ENCODE measurements around the gene SMCR8. TPM values are rescaled to one million over a fixed set of nuclear protein-coding genes. Genes with fewer than 3 reads are reported as not detected.

Gene SMCR8
- total and polyA plus RNA-seq, 10 of the 15 experiments (the other 5 are each of a cell fraction or from before 2014, with no cell fraction given), result 0.52 to 16.4 (median 8.0) TPM

GRCh38 chr17:18326039-18326438, 10.9 kb downstream of the SMCR8 start:
- BruUV-seq (replicated peaks), result no TSS peak
- peak; percentile 70 for ATAC-seq

More at GRCh38 chr17:18326039-18326438, 10.9 kb downstream of the SMCR8 start:
- RAD21 ChIA-PET (ENCODE audit: unreplicated experiment), result no interaction called here
- Histone ChIP-seq H3K36me3 (ENCODE audit: control insufficient read depth in 2 of 2, insufficient read depth in 2 of 2, low read length in 1 of 2) (peaks cover 2 to 23% of the 10 kb centered on the region in 2 experiments; a peak in 3 of 4 replicates), H3K27ac (ENCODE audit: control insufficient read depth, insufficient read depth) (peak overlapping the region; percentile 57), H3K4me1 (ENCODE audit: control insufficient read depth, insufficient read depth, low read length) (peaks cover 23% of the 10 kb centered on the region), H4K20me1 (ENCODE audit: control insufficient read depth, insufficient read depth) (no peaks in the 10 kb centered on the region; the same call in 1 of the 2 replicates), H3K79me2 (ENCODE audit: control insufficient read depth, insufficient read depth, low read length) (peaks cover 1% of the 10 kb centered on the region; the same call in 1 of the 2 replicates), H3K27me3 (replicated peaks in 1 of 2; ENCODE audit: control insufficient read depth in 2 of 2, insufficient read depth in 2 of 2, low read length in 1 of 2) (no peaks in the 10 kb centered on the region), H3K9me3 (replicated peaks; ENCODE audit: control insufficient read depth, insufficient read depth, low read length) (peaks cover 3% of the 10 kb centered on the region; the same call in 2 of the 3 replicates), H3K4me3 (no peak overlapping the region), H2AFZ (ENCODE audit: control insufficient read depth, low read depth, low read length) (no peak overlapping the region), H3K4me2 (ENCODE audit: control insufficient read depth, insufficient read depth) (peak overlapping the region; percentile 27; the same call in 1 of the 2 replicates), H3K9ac (ENCODE audit: control insufficient read depth, insufficient read depth, low read length) (no peak overlapping the region; the same call in 1 of the 2 replicates)
- TF ChIP-seq E2F8 (IDR thresholded peaks at IDR 0.05; ENCODE audit: low read depth, partially characterized antibody) (no peak), NKRF (conservative IDR thresholded peaks at IDR 0.05) (no peak), SMAD1 (IDR thresholded peaks at IDR 0.05; ENCODE audit: low read depth, partially characterized antibody) (no peak), HDAC6 (IDR thresholded peaks at IDR 0.05; ENCODE audit: unreplicated experiment) (no peak), CBFB (IDR thresholded peaks at IDR 0.05; ENCODE audit: low read depth) (no peak), PBX3 (IDR thresholded peaks at IDR 0.05; ENCODE audit: insufficient replicate concordance, low read depth, low read length) (no peak), RB1 (IDR thresholded peaks at IDR 0.05; ENCODE audit: borderline replicate concordance) (no peak), HCFC1 (IDR thresholded peaks at IDR 0.05; ENCODE audit: low read length) (no peak), MYC (IDR thresholded peaks at IDR 0.05; ENCODE audit: insufficient read depth, insufficient read length, insufficient replicate concordance, low read length, severe bottlenecking) (no peak), NR2F1 (conservative IDR thresholded peaks at IDR 0.05) (no peak)
- TF ChIP-seq, protein P1, sequence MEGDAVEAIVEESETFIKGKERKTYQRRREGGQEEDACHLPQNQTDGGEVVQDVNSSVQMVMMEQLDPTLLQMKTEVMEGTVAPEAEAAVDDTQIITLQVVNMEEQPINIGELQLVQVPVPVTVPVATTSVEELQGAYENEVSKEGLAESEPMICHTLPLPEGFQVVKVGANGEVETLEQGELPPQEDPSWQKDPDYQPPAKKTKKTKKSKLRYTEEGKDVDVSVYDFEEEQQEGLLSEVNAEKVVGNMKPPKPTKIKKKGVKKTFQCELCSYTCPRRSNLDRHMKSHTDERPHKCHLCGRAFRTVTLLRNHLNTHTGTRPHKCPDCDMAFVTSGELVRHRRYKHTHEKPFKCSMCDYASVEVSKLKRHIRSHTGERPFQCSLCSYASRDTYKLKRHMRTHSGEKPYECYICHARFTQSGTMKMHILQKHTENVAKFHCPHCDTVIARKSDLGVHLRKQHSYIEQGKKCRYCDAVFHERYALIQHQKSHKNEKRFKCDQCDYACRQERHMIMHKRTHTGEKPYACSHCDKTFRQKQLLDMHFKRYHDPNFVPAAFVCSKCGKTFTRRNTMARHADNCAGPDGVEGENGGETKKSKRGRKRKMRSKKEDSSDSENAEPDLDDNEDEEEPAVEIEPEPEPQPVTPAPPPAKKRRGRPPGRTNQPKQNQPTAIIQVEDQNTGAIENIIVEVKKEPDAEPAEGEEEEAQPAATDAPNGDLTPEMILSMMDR (IDR thresholded peaks at IDR 0.05 in 2 of 3, conservative IDR thresholded peaks at IDR 0.05 in 1 of 3; ENCODE audit: control insufficient read depth in 2 of 3, extremely low read depth in 1 of 3, insufficient read depth in 1 of 3, low read depth in 3 of 3, low read length in 3 of 3), result no peak
- SMC1A ChIA-PET (ENCODE audit: uncharacterized antibody, unreplicated experiment), result no interaction called here
- FAIRE-seq (no peak), DNase-seq (ENCODE audit: low read depth, low spot score) (no peak)
- intact Hi-C loops (cut with micrococcal nuclease; ENCODE audit: unreplicated experiment), result no loop called here
- CTCF ChIA-PET, result interaction anchor here (0.9 kb wide), 1 partner anchor 39 kb away, joined by 3 read pairs; no protein-coding TSS in a partner anchor
- POLR2A ChIA-PET, result no interaction called here
- WGBS (ENCODE audit: insufficient coverage, insufficient replicate concordance, low lambda C conversion rate, missing lambda C conversion rate), result 100% methylated on average over 2 of the region's 2 CpGs
- in situ Hi-C loops (cut with MboI), result no loop called here
